OCI-LY3 (cell line): ENCODE data around the gene GPR158.

Experiments
- H2AFZ ChIP-seq: fragments of 200-600, 300-600 bp; shearing (Covaris generic); 2 replicates; pipeline ENCODE4 v1.6.0; 2014; ENCODE audit warnings: antibody characterized with exemption, low read depth, low read length
- H3K27ac ChIP-seq: fragments of 200-600, 300-600 bp; sonication (generic); 2 replicates; pipeline ENCODE4 v1.5.1; 2014; ENCODE audit warnings: mild to moderate bottlenecking, low read length, moderate library complexity, mixed read lengths
- H3K27me3 ChIP-seq: fragments of 200-600, 300-600 bp; sonication (generic); 2 replicates; pipeline ENCODE4 v1.6.1; 2014; ENCODE audit warnings: low read depth, low read length, mixed read lengths
- H3K36me3 ChIP-seq: fragments of 200-600, 300-600 bp; sonication (generic); replicated peaks from 2 replicates; pipeline ENCODE3; 2014; ENCODE audit warnings: low read depth, low read length, mixed read lengths
- H3K4me1 ChIP-seq: fragments of 300-600, 200-600 bp; sonication (generic); 2 replicates; pipeline ENCODE4 v1.6.1; 2014; ENCODE audit warnings: low read length, mixed read lengths
- H3K4me2 ChIP-seq: fragments of 200-600, 300-600 bp; sonication (generic); 2 replicates; pipeline ENCODE4 v1.6.1; 2014; ENCODE audit warnings: low read length, mixed read lengths
- H3K4me3 ChIP-seq: fragments of 300-600, 200-600 bp; sonication (generic); 2 replicates; pipeline ENCODE4 v1.5.1; 2014; ENCODE audit warnings: antibody characterized with exemption, mild to moderate bottlenecking, low read length, moderate library complexity
- H3K79me2 ChIP-seq: fragments of 300-600, 200-600 bp; shearing (Covaris generic); 2 replicates; pipeline ENCODE4 v1.6.1; 2014; ENCODE audit warnings: mild to moderate bottlenecking, low read length, mixed read lengths
- H3K9ac ChIP-seq: fragments of 300-600, 200-600 bp; shearing (Covaris generic); 2 replicates; pipeline ENCODE4 v1.6.0; 2014; ENCODE audit warnings: mild to moderate bottlenecking, low read length, moderate library complexity
- H3K9me3 ChIP-seq: fragments of 200-600, 300-600 bp; shearing (Covaris generic); 2 replicates; pipeline ENCODE4 v1.6.1; 2014; ENCODE audit warnings: low read length, mixed read lengths; ENCODE audit not compliant: insufficient read depth
- H4K20me1 ChIP-seq: fragments of 200-600, 300-600 bp; sonication (generic); 2 replicates; pipeline ENCODE4 v1.6.1; 2016; ENCODE audit warnings: low read length, mixed read lengths; ENCODE audit not compliant: insufficient read depth
- EZH2phosphoT487 ChIP-seq: fragments of 200-600 bp; shearing (Covaris generic); IDR thresholded peaks from 2 replicates; pipeline ENCODE4 v1.6.1; 2018; ENCODE audit warnings: antibody characterized with exemption, mixed run types, low read depth
- TF ChIP-seq, protein P1 (sequence below): fragments of 200-600, 300-600 bp; sonication (generic); IDR thresholded peaks from 2 replicates; pipeline ENCODE4 v1.5.1; 2014; ENCODE audit warnings: antibody characterized with exemption, low read length, low read depth

The GPR158 gene

DNA sequence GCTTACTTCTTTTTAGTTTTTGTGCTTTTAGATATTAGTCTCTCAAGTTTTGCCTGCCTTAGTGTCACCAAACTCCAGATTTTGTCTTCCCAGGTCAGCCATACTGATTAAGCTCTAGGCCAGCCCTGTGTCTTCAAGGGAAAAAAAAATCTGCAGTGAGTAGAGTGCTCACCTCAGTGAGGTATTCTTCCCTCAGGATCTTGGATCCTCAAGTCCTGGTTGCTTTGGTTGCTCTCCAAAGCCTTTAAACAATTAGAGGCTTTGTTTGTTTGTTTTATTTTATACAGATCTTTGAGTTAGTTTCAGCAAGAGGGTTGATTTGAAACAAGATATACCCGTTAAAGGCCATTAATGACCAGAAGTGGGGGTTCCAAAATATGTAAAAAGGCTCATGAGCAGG lies 165.2 kb downstream of the GPR158 start:
- no peaks in the 10 kb centered on the region for H3K9me3 ChIP-seq
- H3K27me3 ChIP-seq: no peaks in the 10 kb centered on the region
- H3K4me1 ChIP-seq: no peaks in the 10 kb centered on the region
- H4K20me1 ChIP-seq: no peaks in the 10 kb centered on the region
- TF ChIP-seq EZH2phosphoT487: no peak
- TF ChIP-seq, protein P1, sequence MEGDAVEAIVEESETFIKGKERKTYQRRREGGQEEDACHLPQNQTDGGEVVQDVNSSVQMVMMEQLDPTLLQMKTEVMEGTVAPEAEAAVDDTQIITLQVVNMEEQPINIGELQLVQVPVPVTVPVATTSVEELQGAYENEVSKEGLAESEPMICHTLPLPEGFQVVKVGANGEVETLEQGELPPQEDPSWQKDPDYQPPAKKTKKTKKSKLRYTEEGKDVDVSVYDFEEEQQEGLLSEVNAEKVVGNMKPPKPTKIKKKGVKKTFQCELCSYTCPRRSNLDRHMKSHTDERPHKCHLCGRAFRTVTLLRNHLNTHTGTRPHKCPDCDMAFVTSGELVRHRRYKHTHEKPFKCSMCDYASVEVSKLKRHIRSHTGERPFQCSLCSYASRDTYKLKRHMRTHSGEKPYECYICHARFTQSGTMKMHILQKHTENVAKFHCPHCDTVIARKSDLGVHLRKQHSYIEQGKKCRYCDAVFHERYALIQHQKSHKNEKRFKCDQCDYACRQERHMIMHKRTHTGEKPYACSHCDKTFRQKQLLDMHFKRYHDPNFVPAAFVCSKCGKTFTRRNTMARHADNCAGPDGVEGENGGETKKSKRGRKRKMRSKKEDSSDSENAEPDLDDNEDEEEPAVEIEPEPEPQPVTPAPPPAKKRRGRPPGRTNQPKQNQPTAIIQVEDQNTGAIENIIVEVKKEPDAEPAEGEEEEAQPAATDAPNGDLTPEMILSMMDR: no peak
- H3K27ac ChIP-seq: no peak overlapping the region
- H2AFZ ChIP-seq: no peak overlapping the region
- no peaks in the 10 kb centered on the region for H3K79me2 ChIP-seq
- no peak overlapping the region for H3K9ac ChIP-seq
- no peak overlapping the region for H3K4me2 ChIP-seq
- no peaks in the 10 kb centered on the region for H3K36me3 ChIP-seq
- H3K4me3 ChIP-seq: no peak overlapping the region

DNA sequence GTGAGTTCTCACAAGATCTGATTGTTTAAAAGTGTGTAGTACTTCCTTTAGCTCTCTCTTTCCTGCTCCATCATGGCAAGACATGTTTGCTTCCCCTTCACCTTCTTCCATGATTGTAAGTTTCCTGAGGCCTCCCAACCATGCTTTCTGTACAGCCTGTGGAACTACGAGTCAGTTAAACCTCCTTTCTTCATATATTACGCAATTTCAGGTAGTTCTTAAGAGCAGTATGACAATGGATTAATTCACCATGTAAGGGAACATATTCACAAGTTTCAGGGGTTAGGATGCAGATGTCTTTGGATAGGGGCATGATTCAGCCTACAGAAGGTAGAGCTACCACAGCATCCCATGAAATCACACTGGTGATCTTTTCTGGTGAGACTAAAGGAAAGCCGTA lies 174.7 kb downstream of the GPR158 start:
- no peak overlapping the region for H3K27ac ChIP-seq
- no peak overlapping the region for H3K4me2 ChIP-seq
- no peaks in the 10 kb centered on the region for H3K27me3 ChIP-seq
- H3K4me3 ChIP-seq: no peak overlapping the region
- no peak overlapping the region for H3K9ac ChIP-seq
- no peaks in the 10 kb centered on the region for H4K20me1 ChIP-seq
- no peaks in the 10 kb centered on the region for H3K4me1 ChIP-seq
- no peaks in the 10 kb centered on the region for H3K79me2 ChIP-seq
- TF ChIP-seq, protein P1: no peak
- TF ChIP-seq EZH2phosphoT487: no peak
- no peaks in the 10 kb centered on the region for H3K9me3 ChIP-seq
- H3K36me3 ChIP-seq: no peaks in the 10 kb centered on the region
- H2AFZ ChIP-seq: no peak overlapping the region

DNA sequence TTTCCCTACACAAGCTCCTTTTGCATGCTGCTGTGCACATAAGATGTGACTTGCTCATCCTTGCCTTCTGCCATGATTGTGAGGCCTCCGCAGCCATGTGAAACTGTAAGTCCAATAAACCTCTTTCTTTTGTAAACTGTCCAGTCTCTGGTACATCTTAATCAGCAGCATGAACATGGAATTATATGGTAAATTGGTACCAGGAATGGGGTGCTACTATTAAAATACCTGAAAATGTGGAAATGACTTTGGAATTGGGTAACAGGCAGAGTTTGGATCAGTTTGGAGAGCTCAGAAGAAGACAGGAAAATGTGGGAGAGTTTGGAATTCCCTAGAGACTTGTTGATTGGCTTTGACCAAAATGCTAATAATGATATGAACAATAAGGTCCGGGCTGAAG lies 181.8 kb downstream of the GPR158 start:
- Histone ChIP-seq H3K9me3 (no peaks in the 10 kb centered on the region), H3K36me3 (no peaks in the 10 kb centered on the region), H2AFZ (no peak overlapping the region), H3K27me3 (no peaks in the 10 kb centered on the region), H3K79me2 (no peaks in the 10 kb centered on the region), H4K20me1 (no peaks in the 10 kb centered on the region), H3K4me2 (no peak overlapping the region), H3K9ac (no peak overlapping the region), H3K27ac (no peak overlapping the region), H3K4me1 (no peaks in the 10 kb centered on the region), H3K4me3 (no peak overlapping the region)
- no peak for TF ChIP-seq EZH2phosphoT487
- TF ChIP-seq, protein P1: no peak

DNA sequence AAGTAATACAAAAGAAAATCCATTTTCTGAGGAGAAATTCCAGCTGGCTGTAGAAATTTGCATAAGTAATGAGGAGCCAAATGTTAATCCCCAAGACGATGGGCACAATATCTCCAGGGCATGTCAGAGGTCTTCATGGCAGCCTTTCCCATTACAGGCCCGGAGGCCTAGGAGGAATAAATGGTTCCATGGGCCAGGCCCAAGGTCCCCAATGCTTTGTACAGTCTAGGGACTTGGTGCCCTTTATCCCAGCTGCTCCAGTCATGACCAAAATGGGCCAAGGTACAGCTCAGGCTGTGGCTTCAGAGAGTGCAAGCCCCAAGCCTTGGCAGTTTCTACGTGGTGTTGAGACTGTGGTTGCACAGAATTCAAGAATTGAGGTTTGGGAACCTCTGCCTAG lies 182.5 kb downstream of the GPR158 start:
- no peak overlapping the region for H3K27ac ChIP-seq
- no peaks in the 10 kb centered on the region for H3K27me3 ChIP-seq
- H3K4me3 ChIP-seq: no peak overlapping the region
- no peaks in the 10 kb centered on the region for H3K4me1 ChIP-seq
- TF ChIP-seq, protein P1: no peak
- TF ChIP-seq EZH2phosphoT487: no peak
- H4K20me1 ChIP-seq: no peaks in the 10 kb centered on the region
- no peaks in the 10 kb centered on the region for H3K79me2 ChIP-seq
- H2AFZ ChIP-seq: no peak overlapping the region
- no peaks in the 10 kb centered on the region for H3K36me3 ChIP-seq
- no peak overlapping the region for H3K4me2 ChIP-seq
- no peaks in the 10 kb centered on the region for H3K9me3 ChIP-seq
- no peak overlapping the region for H3K9ac ChIP-seq
